Testis (tissue), 2 donors: ENCODE data around the gene BRAF.

Experiments
- POLR2A ChIP-seq: fragments of 450-650 bp; IDR thresholded peaks from one replicate; pipeline ENCODE4 v1.6.1; 2017; ENCODE audit warnings: antibody characterized with exemption, mild to moderate bottlenecking, moderate library complexity
- TF ChIP-seq, protein P1 (sequence below), 3 experiments: fragments of 450-650 bp in 2 of 3; fragments of 200-600 bp in 1 of 3; sonication (generic) in 1 of 3; IDR thresholded peaks; one replicate each; pipeline ENCODE4 v1.5.1; 2016 to 2019; ENCODE audit warnings: antibody characterized with exemption in 3 of 3, mild to moderate bottlenecking in 2 of 3, moderate library complexity in 1 of 3

DNA sequence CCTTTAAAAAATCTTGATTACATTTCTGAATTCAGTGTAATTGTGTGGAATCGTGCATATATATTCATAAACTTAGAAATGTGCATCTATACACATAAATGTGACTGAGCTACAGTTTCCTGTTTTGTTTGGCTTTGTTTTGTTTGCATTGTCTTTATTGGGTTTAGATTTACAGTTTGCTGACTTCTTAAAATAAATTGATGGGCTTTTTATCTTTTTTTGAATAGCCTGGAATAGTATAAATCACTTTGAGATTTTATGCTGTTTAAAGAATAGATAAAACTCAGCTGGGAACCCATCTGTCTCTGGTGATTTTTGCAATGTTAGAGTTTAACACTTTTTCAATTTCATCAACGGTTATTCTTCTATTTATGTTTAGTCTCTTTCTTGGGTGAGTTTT is 21.2 kb upstream of the BRAF start:
- TF ChIP-seq, protein P1, sequence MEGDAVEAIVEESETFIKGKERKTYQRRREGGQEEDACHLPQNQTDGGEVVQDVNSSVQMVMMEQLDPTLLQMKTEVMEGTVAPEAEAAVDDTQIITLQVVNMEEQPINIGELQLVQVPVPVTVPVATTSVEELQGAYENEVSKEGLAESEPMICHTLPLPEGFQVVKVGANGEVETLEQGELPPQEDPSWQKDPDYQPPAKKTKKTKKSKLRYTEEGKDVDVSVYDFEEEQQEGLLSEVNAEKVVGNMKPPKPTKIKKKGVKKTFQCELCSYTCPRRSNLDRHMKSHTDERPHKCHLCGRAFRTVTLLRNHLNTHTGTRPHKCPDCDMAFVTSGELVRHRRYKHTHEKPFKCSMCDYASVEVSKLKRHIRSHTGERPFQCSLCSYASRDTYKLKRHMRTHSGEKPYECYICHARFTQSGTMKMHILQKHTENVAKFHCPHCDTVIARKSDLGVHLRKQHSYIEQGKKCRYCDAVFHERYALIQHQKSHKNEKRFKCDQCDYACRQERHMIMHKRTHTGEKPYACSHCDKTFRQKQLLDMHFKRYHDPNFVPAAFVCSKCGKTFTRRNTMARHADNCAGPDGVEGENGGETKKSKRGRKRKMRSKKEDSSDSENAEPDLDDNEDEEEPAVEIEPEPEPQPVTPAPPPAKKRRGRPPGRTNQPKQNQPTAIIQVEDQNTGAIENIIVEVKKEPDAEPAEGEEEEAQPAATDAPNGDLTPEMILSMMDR (IDR thresholded peaks at IDR 0.05): no peak
- TF ChIP-seq POLR2A: no peak
